Right atrium auricular region (tissue), 2 donors: ENCODE measurements around the gene LGI4. TPM values are rescaled to one million over a fixed set of nuclear protein-coding genes. Genes with fewer than 3 reads are reported as not detected.
A peak's percentile ranks its signal among the peaks of the same experiment; 100 is the strongest.

Experiments
- DNase-seq: peaks from one replicate; pipeline ENCODE4 v3.0.0-alpha.2; 2019; ENCODE audit warnings: low spot score
- H3K27ac ChIP-seq, 2 donors: fragments of 200-600 bp; sonication (generic); 1 replicate in 1 of 2; 2 replicates in 1 of 2; pipeline ENCODE4 v1.5.1; 2016 to 2019
- H3K27me3 ChIP-seq, 2 donors: fragments of 200-600 bp; sonication (generic); one replicate each; pipeline versions ENCODE4 v1.5.1 to v1.6.0; 2017 to 2019
- H3K36me3 ChIP-seq: fragments of 200-600 bp; sonication (generic); one replicate; pipeline ENCODE4 v1.5.1; 2016
- H3K4me1 ChIP-seq, 2 donors: fragments of 200-600 bp; sonication (generic); one replicate each; pipeline versions ENCODE4 v1.5.1 to v1.6.0; 2017 to 2019
- H3K4me3 ChIP-seq, 2 donors: fragments of 200-600 bp; sonication (generic); 1 replicate in 1 of 2; 2 replicates in 1 of 2; pipeline ENCODE4 v1.5.1; 2017 to 2019; ENCODE audit warnings: mild to moderate bottlenecking in 1 of 2, moderate library complexity in 1 of 2
- H3K9me3 ChIP-seq, 2 donors: fragments of 200-600 bp; sonication (generic); one replicate each; pipeline ENCODE4 v1.5.1; 2019
- total RNA-seq, 2 donors: library from RNA; depleted of rRNA; stranded (reverse); fragments of >200 nt; gene quantifications; one replicate each; pipeline ENCODE4 v1.1.0, GENCODE V29; 2016
- TF ChIP-seq, protein P1 (sequence below), 2 donors: fragments of 200-600 bp; sonication (generic); IDR thresholded peaks; one replicate each; pipeline ENCODE4 v1.5.1; 2019; ENCODE audit warnings: antibody characterized with exemption in 2 of 2

Gene LGI4
- total RNA-seq, 2 donors from 2014 or later, result 10.9 to 42.5 TPM

DNA sequence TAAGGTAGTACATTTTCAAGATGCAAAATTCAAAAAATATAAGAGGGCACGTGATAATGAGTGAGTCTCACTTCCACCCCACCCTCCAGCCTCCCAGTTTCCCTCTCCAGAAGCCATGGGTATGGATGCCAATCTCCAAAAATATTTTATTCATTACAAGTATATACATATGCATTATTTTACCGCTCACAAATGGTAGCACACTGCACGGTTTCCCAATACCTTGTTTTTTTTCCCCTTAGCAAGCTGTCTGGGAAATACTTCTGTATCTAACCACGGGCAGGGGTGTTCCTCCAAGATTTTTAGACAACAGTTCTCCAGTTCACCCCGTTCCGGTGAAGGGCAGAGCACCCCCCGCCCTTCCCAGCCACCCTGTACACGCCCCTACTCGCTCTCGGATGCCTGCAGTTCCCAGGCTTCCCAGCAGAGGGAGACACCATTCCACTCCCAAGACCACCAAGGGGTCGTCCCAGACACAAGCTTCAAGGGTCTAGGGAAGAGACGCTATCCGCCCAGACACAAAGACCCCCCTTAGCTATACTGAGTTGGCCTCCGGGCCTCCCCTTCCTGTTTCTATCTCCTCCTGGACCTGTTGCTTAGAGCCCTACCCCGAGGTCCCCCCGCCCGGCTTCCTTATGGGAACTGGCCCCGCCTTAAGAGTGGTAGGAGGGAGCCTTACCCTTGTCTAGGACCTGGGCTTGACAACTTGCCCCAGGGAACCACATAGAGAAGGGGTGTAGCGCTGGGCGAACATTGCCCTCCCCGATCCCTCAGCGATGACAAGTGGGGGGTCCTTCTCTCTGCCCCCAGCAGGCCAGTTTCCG lies 20.3 kb downstream of the LGI4 start:
- TF ChIP-seq, protein P1, sequence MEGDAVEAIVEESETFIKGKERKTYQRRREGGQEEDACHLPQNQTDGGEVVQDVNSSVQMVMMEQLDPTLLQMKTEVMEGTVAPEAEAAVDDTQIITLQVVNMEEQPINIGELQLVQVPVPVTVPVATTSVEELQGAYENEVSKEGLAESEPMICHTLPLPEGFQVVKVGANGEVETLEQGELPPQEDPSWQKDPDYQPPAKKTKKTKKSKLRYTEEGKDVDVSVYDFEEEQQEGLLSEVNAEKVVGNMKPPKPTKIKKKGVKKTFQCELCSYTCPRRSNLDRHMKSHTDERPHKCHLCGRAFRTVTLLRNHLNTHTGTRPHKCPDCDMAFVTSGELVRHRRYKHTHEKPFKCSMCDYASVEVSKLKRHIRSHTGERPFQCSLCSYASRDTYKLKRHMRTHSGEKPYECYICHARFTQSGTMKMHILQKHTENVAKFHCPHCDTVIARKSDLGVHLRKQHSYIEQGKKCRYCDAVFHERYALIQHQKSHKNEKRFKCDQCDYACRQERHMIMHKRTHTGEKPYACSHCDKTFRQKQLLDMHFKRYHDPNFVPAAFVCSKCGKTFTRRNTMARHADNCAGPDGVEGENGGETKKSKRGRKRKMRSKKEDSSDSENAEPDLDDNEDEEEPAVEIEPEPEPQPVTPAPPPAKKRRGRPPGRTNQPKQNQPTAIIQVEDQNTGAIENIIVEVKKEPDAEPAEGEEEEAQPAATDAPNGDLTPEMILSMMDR (IDR thresholded peaks at IDR 0.05), result peak; percentile 97 to 98
- no peaks in the 10 kb centered on the region for H3K36me3 ChIP-seq
- no peaks in the 10 kb centered on the region for H3K9me3 ChIP-seq
- peak overlapping the region in 1 of 2 donors; percentile 15 for H3K27ac ChIP-seq
- DNase-seq, result no peak
- H3K4me3 ChIP-seq, result peak overlapping the region; percentile 27 to 39
- H3K27me3 ChIP-seq, result no peaks in the 10 kb centered on the region
- H3K4me1 ChIP-seq, result peaks cover 0 to 12% of the 10 kb centered on the region in 2 donors

DNA sequence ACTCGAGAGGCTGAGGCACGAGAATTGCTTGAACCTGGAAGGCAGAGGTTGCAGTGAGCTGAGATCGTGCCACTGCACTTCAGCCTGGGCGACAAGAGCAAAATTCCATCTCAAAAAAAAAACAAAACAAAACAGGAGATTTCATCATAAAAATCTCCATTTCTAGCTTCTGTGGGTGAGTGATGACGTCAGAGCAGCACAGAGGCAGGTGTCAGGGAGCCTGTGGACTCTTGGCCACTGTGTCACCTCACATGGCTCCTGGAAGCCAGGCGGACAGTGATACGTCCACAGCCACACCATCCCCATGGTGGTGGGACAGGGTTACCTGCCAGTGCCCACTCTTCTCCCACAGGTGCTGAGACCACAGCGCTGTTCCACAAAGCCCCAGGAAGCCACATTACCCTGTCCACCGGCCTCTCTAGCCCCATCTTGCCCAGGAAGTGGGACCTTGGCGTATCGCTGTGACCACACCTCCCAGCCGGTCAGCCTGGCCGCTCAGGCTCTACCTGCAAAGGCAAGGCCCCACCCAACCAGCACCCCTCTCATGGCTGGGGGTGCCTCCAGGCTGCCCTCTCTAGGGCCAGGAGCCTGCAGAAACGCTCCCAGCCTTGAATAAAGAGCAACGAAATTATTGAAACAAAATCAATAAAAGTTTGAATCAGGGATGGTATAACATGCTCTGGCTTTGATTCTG lies 21.7 kb downstream of the LGI4 start:
- TF ChIP-seq, protein P1 (IDR thresholded peaks at IDR 0.05), result no peak
- no peak for DNase-seq
- Histone ChIP-seq H3K4me3 (no peak overlapping the region), H3K27ac (no peak overlapping the region), H3K4me1 (peaks cover 0 to 12% of the 10 kb centered on the region in 2 donors), H3K36me3 (no peaks in the 10 kb centered on the region), H3K27me3 (no peaks in the 10 kb centered on the region), H3K9me3 (no peaks in the 10 kb centered on the region)

DNA sequence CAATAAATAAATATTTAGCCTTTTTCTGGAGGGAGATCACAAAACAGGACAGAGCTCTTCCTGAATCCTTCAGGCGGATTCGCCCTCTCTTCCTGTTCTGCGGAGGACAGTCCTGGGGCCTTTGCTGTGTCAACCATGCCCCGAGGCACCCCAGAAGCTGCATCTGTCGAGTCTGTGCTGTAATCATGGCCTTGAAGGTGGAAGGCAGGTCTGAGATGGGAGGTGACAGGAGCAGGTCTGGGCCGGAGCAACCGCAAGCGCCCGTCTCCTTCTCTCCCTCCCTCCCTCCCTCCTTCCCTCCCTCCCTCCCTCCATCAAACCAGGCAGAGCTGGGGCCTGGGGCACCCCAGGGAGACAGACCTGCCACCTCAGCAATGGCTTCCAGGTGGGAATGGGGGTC lies 23.9 kb downstream of the LGI4 start:
- DNase-seq, result no peak
- TF ChIP-seq, protein P1 (IDR thresholded peaks at IDR 0.05), result no peak
- Histone ChIP-seq H3K27ac (no peak overlapping the region), H3K4me1 (peaks cover 0 to 18% of the 10 kb centered on the region in 2 donors), H3K27me3 (no peaks in the 10 kb centered on the region), H3K36me3 (no peaks in the 10 kb centered on the region), H3K9me3 (no peaks in the 10 kb centered on the region), H3K4me3 (no peak overlapping the region)

DNA sequence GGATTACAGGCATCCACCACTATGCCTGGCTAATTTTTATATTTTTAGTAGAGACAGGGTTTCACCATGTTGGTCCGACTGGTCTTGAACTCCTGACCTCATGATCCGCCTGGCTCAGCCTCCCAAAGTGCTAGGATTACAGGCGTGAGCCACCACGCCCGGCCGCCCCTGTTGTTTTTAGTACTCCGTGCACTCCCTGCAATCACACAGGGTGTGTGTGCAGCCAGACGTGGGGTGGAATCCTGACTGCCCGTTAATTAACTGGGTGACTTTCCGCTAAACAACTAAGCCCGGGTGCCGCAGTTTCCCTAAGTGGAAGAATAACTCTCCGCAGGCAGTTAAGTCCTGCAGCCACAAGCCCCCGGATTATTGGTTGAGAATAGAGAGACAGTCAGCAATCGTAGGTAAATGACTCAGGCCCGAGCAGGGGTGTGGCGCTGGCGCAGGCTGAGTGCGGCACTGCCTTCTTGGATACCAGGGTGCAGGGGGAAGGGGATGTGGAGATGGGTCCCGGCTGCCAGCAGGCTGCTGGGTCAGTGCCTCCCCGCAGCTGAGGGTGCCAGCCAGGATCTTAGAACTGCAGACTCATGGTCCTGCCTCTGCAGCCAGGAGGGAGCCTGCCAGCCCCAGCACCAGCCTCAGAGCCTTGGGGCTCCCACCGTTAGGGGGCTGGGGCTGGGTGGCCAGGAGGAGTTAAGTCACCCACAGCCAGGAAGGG lies 25.3 kb downstream of the LGI4 start:
- Histone ChIP-seq H3K9me3 (no peaks in the 10 kb centered on the region), H3K4me3 (no peak overlapping the region), H3K36me3 (no peaks in the 10 kb centered on the region), H3K27ac (no peak overlapping the region), H3K4me1 (peaks cover 0 to 10% of the 10 kb centered on the region in 2 donors), H3K27me3 (no peaks in the 10 kb centered on the region)
- TF ChIP-seq, protein P1 (IDR thresholded peaks at IDR 0.05), result no peak
- no peak for DNase-seq

DNA sequence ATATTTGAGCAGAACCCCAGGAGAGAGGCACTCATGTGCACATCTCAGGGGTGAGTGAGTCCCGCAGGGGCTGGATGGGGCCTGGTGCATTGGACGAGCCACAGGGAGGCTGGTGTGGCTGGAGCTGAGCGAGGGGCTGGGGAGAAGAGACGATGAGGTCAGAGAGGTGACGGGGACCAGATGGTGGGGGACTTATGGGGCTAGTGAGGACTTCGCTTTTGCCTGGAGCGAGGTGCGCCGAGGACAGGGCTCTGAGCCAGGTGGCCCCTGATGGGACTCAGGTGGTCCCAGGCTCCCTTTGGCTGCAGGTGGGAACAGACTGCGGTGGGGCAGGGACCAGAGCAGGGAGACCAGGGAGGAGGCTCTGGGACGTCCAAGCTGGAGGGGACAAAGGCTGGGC lies 26.1 kb downstream of the LGI4 start:
- DNase-seq, result no peak
- H3K4me3 ChIP-seq, result no peak overlapping the region
- H3K36me3 ChIP-seq, result no peaks in the 10 kb centered on the region
- H3K9me3 ChIP-seq, result no peaks in the 10 kb centered on the region
- TF ChIP-seq, protein P1 (IDR thresholded peaks at IDR 0.05), result no peak
- no peak overlapping the region for H3K27ac ChIP-seq
- no peaks in the 10 kb centered on the region for H3K27me3 ChIP-seq
- peaks cover 0 to 6% of the 10 kb centered on the region in 2 donors for H3K4me1 ChIP-seq
